ENCODE measurements around the gene TNFSF9. TPM values are rescaled to one million over a fixed set of nuclear protein-coding genes. Genes with fewer than 3 reads are reported as not detected.

Gene TNFSF9
- total and polyA plus RNA-seq, 2 experiments from 2014 or later = 0.22 to 0.58 TPM

GRCh38 chr19:6529937-6530385 lies 865 bp upstream of the TNFSF9 start:
- H3K27ac ChIP-seq = peak overlapping the region; percentile 72

DNA sequence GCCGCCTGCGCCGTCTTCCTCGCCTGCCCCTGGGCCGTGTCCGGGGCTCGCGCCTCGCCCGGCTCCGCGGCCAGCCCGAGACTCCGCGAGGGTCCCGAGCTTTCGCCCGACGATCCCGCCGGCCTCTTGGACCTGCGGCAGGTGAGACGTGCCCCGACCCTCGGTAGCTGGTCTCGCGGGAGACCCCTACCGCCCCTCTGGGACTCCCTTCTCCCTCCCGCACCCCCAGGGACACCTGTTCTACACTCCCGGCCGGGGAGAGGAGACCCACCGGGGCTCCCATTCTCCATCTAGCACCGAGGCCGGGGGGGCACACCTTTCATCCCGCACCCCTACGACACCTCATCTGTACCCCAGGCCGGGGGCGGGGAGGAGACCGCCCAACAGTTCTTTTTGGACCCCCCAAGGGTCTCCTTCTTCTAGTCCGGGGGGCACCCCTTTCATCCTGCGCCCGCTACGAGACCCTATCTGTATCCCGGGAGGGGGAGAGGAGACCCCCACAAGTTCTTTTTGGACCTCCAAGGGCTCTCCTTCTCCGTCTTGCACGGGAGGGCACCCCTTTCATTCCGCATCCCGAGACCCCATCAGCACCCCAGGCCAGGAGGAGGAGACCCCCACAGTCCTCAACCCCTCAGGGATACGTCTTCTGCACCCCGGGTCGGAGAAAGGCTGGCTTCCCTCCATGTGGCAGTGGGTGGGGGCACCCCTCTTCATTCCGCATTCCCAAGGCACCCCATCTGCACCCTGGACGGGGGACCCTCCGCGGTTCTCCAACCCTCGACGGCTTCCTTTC lies 533 bp downstream of the TNFSF9 start:
- H3K4me1 ChIP-seq (ENCODE audit: insufficient read depth) = peaks cover 4% of the 10 kb centered on the region
- peak overlapping the region; percentile 99 for H2AFZ ChIP-seq
- DNase-seq = no peak
- H3K4me3 ChIP-seq = peak overlapping the region; percentile 94
- peaks cover 9% of the 10 kb centered on the region for H3K27me3 ChIP-seq (replicated peaks; ENCODE audit: insufficient read depth)
- H3K9me3 ChIP-seq (ENCODE audit: low read depth) = no peaks in the 10 kb centered on the region
- no peaks in the 10 kb centered on the region for H3K36me3 ChIP-seq (ENCODE audit: low read depth)
- TF ChIP-seq EZH2phosphoT487 (IDR thresholded peaks at IDR 0.05; ENCODE audit: insufficient read depth, low read depth) (no peak), EZH2 (IDR thresholded peaks at IDR 0.05; ENCODE audit: insufficient read depth, poor library complexity, severe bottlenecking) (no peak)
- H3K79me2 ChIP-seq (ENCODE audit: insufficient read depth) = no peaks in the 10 kb centered on the region
- H3K4me2 ChIP-seq (ENCODE audit: unreplicated experiment) = peak overlapping the region; percentile 90
- in situ Hi-C loops (cut with MboI) = no loop called here
- WGBS, 2 experiments (ENCODE audit: low coverage in 1 of 2, low lambda C conversion rate in 2 of 2, missing lambda C conversion rate in 2 of 2) = 6 to 7% methylated on average over 28 to 37 of the region's 57 CpGs
- no peaks in the 10 kb centered on the region for H3K9me2 ChIP-seq (ENCODE audit: insufficient read depth)
- no peaks in the 10 kb centered on the region for H3F3A ChIP-seq (ENCODE audit: insufficient read depth)
- H3K27ac ChIP-seq = no peak overlapping the region
- H4K20me1 ChIP-seq (ENCODE audit: insufficient read depth) = no peaks in the 10 kb centered on the region
- peak overlapping the region; percentile 93 for H3K9ac ChIP-seq

More at GRCh38 chr19:6529937-6530385, 865 bp upstream of the TNFSF9 start:
- Histone ChIP-seq H3F3A (ENCODE audit: insufficient read depth) (no peaks in the 10 kb centered on the region), H3K9me2 (ENCODE audit: insufficient read depth) (no peaks in the 10 kb centered on the region), H3K4me2 (ENCODE audit: unreplicated experiment) (peak overlapping the region; percentile 90), H3K27me3 (replicated peaks; ENCODE audit: insufficient read depth) (peaks cover 9% of the 10 kb centered on the region), H3K9ac (peak overlapping the region; percentile 93), H4K20me1 (ENCODE audit: insufficient read depth) (no peaks in the 10 kb centered on the region), H2AFZ (peak overlapping the region; percentile 99), H3K4me1 (ENCODE audit: insufficient read depth) (peaks cover 4% of the 10 kb centered on the region), H3K9me3 (ENCODE audit: low read depth) (no peaks in the 10 kb centered on the region), H3K79me2 (ENCODE audit: insufficient read depth) (no peaks in the 10 kb centered on the region), H3K36me3 (ENCODE audit: low read depth) (no peaks in the 10 kb centered on the region), H3K4me3 (peak overlapping the region; percentile 94)
- in situ Hi-C loops (cut with MboI) = no loop called here
- WGBS, 2 experiments (ENCODE audit: low coverage in 1 of 2, low lambda C conversion rate in 2 of 2, missing lambda C conversion rate in 2 of 2) = 88 to 96% methylated on average over 2 of the region's 2 CpGs
- DNase-seq = no peak
- TF ChIP-seq EZH2phosphoT487 (IDR thresholded peaks at IDR 0.05; ENCODE audit: insufficient read depth, low read depth) (no peak), EZH2 (IDR thresholded peaks at IDR 0.05; ENCODE audit: insufficient read depth, poor library complexity, severe bottlenecking) (no peak)

- Histone ChIP-seq H3K4me1 (ENCODE audit: insufficient read depth) (peaks cover 4% of the 10 kb centered on the region), H3K9me2 (ENCODE audit: insufficient read depth) (no peaks in the 10 kb centered on the region), H3K4me2 (ENCODE audit: unreplicated experiment) (no peak overlapping the region), H3K79me2 (ENCODE audit: insufficient read depth) (no peaks in the 10 kb centered on the region), H4K20me1 (ENCODE audit: insufficient read depth) (no peaks in the 10 kb centered on the region), H3K36me3 (ENCODE audit: low read depth) (no peaks in the 10 kb centered on the region), H2AFZ (no peak overlapping the region), H3K27ac (no peak overlapping the region), H3K9me3 (ENCODE audit: low read depth) (no peaks in the 10 kb centered on the region), H3K9ac (no peak overlapping the region), H3K27me3 (replicated peaks; ENCODE audit: insufficient read depth) (peaks cover 9% of the 10 kb centered on the region), H3K4me3 (peak overlapping the region; percentile 94; the same call in 1 of the 2 replicates), H3F3A (ENCODE audit: insufficient read depth) (no peaks in the 10 kb centered on the region)
- no peak for TF ChIP-seq EZH2phosphoT487 (IDR thresholded peaks at IDR 0.05; ENCODE audit: insufficient read depth, low read depth)
- no peak for TF ChIP-seq EZH2 (IDR thresholded peaks at IDR 0.05; ENCODE audit: insufficient read depth, poor library complexity, severe bottlenecking)
- 33% methylated on average over 5 of the region's 5 CpGs for WGBS, 2 experiments (ENCODE audit: low coverage in 1 of 2, low lambda C conversion rate in 2 of 2, missing lambda C conversion rate in 2 of 2)
- in situ Hi-C loops (cut with MboI) = no loop called here
- no peak for DNase-seq
These were observed 1.1 kb downstream of the TNFSF9 start for GRCh38 chr19:6531956-6532243.

- in situ Hi-C loops (cut with MboI) = no loop called here
- Histone ChIP-seq H3F3A (ENCODE audit: insufficient read depth) (0 out of 2 replicates have a peak, but pooled peaks cover 5% of the 10 kb centered on the region), H3K9ac (no peak overlapping the region), H3K4me1 (ENCODE audit: insufficient read depth) (peaks cover 5% of the 10 kb centered on the region), H3K36me3 (ENCODE audit: low read depth) (no peaks in the 10 kb centered on the region), H4K20me1 (ENCODE audit: insufficient read depth) (no peaks in the 10 kb centered on the region), H3K4me3 (no peak overlapping the region), H2AFZ (no peak overlapping the region), H3K27me3 (replicated peaks; ENCODE audit: insufficient read depth) (peaks cover 9% of the 10 kb centered on the region), H3K9me2 (ENCODE audit: insufficient read depth) (no peaks in the 10 kb centered on the region), H3K27ac (no peak overlapping the region), H3K4me2 (ENCODE audit: unreplicated experiment) (no peak overlapping the region), H3K9me3 (ENCODE audit: low read depth) (no peaks in the 10 kb centered on the region), H3K79me2 (ENCODE audit: insufficient read depth) (no peaks in the 10 kb centered on the region)
- no peak for TF ChIP-seq EZH2phosphoT487 (IDR thresholded peaks at IDR 0.05; ENCODE audit: insufficient read depth, low read depth)
- TF ChIP-seq EZH2 (IDR thresholded peaks at IDR 0.05; ENCODE audit: insufficient read depth, poor library complexity, severe bottlenecking) = no peak
- WGBS, 2 experiments (ENCODE audit: low coverage in 1 of 2, low lambda C conversion rate in 2 of 2, missing lambda C conversion rate in 2 of 2) = 51 to 55% methylated on average over 25 to 31 of the region's 31 CpGs
- no peak for DNase-seq
These were observed 1.6 kb downstream of the TNFSF9 start for GRCh38 chr19:6532244-6532999.

All from GM23248 (cell line).